Right cardiac atrium (tissue), 5 donors: ENCODE measurements around the gene GPR152. TPM values are rescaled to one million over a fixed set of nuclear protein-coding genes. Genes with fewer than 3 reads are reported as not detected.
"Not testable (repeated sequence)": the region's sequence is repeated elsewhere in the genome, so short reads cannot be mapped to it uniquely, and the experiment has no call there.

Source experiments
- ATAC-seq, 2 donors: fragments of 200-7000 bp; cut with Tn5 transposase; one replicate each; pipeline versions ENCODE4 v1.8.0 to v1.9.1; 2020; ENCODE audit warnings: moderate library complexity in 2 of 2, mild to moderate bottlenecking in 1 of 2
- DNase-seq, 3 donors: peaks; one replicate each; pipeline ENCODE4 v3.0.0-alpha.2; 2020
- H3K27ac ChIP-seq: one replicate; pipeline ENCODE4 v1.5.1; 2013; ENCODE audit warnings: mild to moderate bottlenecking, low read length, control low read depth, moderate library complexity
- H3K27me3 ChIP-seq: one replicate; pipeline ENCODE4 v1.6.1; 2013; ENCODE audit not compliant: control insufficient read depth, insufficient read depth
- H3K4me1 ChIP-seq: one replicate; pipeline ENCODE4 v1.6.1; 2013; ENCODE audit warnings: low read length; ENCODE audit not compliant: control insufficient read depth, insufficient read depth
- H3K4me3 ChIP-seq: one replicate; pipeline ENCODE4 v1.5.1; 2013; ENCODE audit warnings: low read length, control low read depth
- H3K9me3 ChIP-seq: one replicate; pipeline ENCODE4 v1.6.1; 2013; ENCODE audit warnings: low read length; ENCODE audit not compliant: control insufficient read depth
- WGBS: extraction: QIAGEN DNeasy Blood & Tissue Kit; methylation state at CpG from one replicate; pipeline ENCODE4 v1.1.7; 2013; 5-methylcytosine and 5-hydroxymethylcytosine counted together
- intact Hi-C, 4 donors: fragments of 100-400 bp; cut with DNase I; formaldehyde crosslinking; loops; one replicate each; pipeline versions ENCODE4 v1.11.0 to v1.14.0; 2022 to 2023
- polyA plus RNA-seq: library from polyadenylated mRNA; stranded (reverse); fragments of 200-250 nt; gene quantifications from one replicate; pipeline ENCODE4 v1.2.3, GENCODE V29; 2013
- total RNA-seq, 4 donors: library from RNA; stranded (reverse); fragmentation: NEBNext Ultra II Directional; extraction: Animal tissue kit (Norgen Biotek cat#: 25700); gene quantifications; one replicate each; pipeline ENCODE4 v1.2.1, GENCODE V29; 2021
- donor health status: healthy with polysubstance abuse.
- donor health status: DM: no; HTN: yes; CAD: no.
- donor health status: DM: no; HTN: no; CAD: no.
- donor health status: DM: no; HTN: yes; CAD: no; lungs with severe emphysema.
- donor health status: DM: yes; HTN: yes; CAD: no.

The GPR152 gene
- total and polyA plus RNA-seq, 5 donors = not detected

DNA sequence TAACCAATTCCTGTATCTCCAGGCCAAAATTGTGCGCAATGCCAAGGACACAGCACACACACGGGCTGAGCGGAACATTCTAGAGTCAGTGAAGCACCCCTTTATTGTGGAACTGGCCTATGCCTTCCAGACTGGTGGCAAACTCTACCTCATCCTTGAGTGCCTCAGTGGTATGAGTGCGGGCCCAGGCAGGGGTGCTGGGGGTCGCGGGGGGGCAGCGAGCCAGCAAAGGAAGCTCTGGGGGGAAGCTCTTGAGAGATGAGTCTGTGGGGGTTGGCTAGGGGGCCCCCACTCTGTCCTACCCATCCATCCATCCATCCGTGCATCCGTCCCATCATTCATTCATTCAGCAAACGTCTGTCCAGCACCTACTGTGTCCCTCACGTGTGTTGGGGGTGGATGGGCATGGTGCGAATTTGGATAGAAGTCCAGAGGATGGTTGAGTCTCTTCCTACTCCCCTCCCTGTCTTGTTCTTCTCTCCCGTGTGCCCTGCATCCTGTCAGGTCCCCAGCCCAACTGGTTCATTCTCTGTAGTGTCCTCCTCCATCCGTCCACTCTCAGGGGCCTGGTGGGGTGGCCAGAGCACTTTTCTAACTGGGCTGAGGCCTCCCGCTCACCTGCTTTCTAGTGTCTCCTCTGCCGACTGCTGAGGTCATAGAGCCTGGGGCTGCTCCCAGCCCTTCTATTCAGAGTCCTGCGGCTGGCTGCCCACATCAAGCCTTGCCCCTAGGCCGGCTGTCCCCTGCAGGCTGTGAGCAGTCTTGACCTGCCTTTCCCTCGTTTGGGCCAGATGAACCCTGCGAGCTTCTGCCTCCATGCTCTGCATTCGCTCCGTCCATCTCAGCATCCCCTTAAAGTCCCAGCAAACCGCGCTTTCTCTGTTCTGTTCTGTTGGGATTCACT lies 20.9 kb downstream of the GPR152 start:
- no peak overlapping the region for H3K27ac ChIP-seq
- no peaks in the 10 kb centered on the region for H3K27me3 ChIP-seq
- no peak overlapping the region for H3K4me3 ChIP-seq
- WGBS = 92% methylated on average over 24 of the region's 24 CpGs
- no peaks in the 10 kb centered on the region for H3K9me3 ChIP-seq
- ATAC-seq = no peak
- intact Hi-C loops = no loop called here
- DNase-seq = peak in 1 of 3 donors; percentile 37
- peaks cover 5% of the 10 kb centered on the region for H3K4me1 ChIP-seq

DNA sequence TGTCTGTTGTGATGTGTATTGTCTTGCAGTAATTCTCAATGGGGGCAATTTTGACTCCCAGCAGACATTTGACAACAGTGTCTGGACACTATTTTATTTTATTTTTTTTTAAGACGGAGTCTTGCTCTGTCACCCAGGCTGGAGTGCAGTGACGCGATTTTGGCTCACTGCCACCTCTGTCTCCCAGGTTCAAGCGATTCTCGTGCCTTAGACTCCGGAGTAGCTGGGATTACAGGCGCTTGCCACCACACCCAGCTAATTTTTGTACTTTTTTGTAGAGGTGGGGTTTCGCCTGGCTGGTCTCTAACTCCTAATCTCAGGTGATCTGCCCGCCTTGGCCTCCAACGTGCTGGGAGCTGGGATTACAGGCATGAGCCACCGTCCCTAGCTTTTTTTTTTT lies 22.8 kb downstream of the GPR152 start:
- H3K27me3 ChIP-seq = no peaks in the 10 kb centered on the region
- peak in 2 of 3 donors; percentile 55 to 66 for DNase-seq
- intact Hi-C loops = no loop called here
- H3K4me1 ChIP-seq = peaks cover 5% of the 10 kb centered on the region
- no peaks in the 10 kb centered on the region for H3K9me3 ChIP-seq
- no peak overlapping the region for H3K4me3 ChIP-seq
- 74% methylated on average over 11 of the region's 11 CpGs for WGBS
- ATAC-seq = no peak
- no peak overlapping the region for H3K27ac ChIP-seq

DNA sequence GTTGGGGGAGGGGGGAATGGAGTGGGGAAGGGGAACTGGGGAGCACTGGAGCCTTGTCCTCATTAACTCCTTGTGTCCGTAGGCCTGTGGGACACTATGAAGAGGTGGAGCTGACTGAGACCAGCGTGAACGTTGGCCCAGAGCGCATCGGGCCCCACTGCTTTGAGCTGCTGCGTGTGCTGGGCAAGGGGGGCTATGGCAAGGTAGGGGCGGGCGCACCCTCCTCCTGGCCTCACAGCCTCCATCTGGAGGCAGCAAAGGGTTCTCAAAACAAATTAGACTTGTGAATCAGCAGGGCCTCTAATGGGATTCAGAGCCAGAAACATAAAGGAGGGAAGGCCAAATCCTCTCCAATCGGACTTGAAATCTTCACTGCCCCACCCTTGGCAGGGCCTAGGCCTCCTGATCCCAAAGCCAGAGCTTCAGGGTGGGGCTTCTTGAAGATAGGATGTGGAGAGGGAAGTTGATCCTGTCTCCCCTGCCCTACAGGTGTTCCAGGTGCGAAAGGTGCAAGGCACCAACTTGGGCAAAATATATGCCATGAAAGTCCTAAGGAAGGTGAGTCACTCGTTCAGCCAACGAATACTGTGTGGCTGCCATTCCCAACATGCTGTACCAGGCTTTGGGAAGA lies 23.4 kb downstream of the GPR152 start:
- H3K27me3 ChIP-seq = no peaks in the 10 kb centered on the region
- H3K4me1 ChIP-seq = peaks cover 5% of the 10 kb centered on the region
- DNase-seq (peak in 1 of 3 donors; percentile 51), ATAC-seq (no peak)
- 54% methylated on average over 12 of the region's 12 CpGs for WGBS
- H3K27ac ChIP-seq = no peak overlapping the region
- peak overlapping the region; percentile 84 for H3K4me3 ChIP-seq
- no peaks in the 10 kb centered on the region for H3K9me3 ChIP-seq
- intact Hi-C loops = no loop called here

DNA sequence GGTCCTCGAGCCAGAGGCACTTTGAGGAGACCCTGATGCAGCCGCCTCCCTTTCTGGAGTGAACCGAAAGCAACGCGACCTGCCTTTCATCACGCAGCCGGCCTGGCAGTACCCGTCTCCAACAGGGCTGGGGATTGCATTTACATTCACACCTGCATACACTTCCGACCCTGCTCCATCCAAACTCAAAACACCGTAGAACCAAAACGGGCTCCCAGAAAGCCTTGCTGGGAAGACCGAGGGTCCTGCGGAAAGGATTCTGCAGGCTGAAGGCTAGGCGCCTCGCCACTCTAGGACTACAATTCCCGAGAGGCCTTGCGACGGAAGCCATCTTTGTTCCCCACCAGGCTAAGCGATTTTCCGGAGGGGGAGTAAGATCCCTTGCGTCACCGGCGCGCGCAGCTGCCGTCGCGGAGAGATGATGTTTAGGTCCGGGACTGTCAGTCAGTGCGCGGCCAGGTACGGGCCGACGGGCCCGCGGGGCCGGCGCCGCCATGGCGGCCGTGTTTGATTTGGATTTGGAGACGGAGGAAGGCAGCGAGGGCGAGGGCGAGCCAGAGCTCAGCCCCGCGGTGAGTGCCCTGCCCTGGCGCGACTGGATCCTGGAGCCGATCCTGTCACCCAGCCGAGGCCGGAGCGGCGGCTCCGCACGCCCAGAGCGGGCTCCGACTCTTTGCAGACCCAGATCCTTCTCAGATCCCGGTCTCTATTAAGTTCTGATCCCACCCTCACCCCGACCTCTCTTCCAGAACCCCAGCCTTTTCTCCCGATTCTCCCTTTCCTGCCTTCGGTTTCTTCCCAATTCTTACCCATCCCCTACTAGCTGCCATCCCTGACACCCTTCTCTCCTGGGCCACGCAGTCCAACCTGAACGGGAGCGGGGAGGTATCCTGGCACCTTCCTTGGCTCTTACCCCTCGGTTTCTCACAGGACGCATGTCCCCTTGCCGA lies 24.2 kb downstream of the GPR152 start, which contains the start of gene RPS6KB2:
RPS6KB2 (plus strand) TSS at position 443 of the 950 bp plus-strand sequence; CDS start at position 495, 52 bp downstream.
- Histone ChIP-seq H3K27me3 (no peaks in the 10 kb centered on the region), H3K27ac (peak within 1 kb of the TSS; percentile 77), H3K4me3 (peak within 1 kb of the TSS; percentile 84), H3K4me1 (peaks cover 5% of the 10 kb centered on the region), H3K9me3 (no peaks in the 10 kb centered on the region)
- ATAC-seq (peak; percentile 89 to 93), DNase-seq (peak; percentile 98 to 100 (median 99))
- WGBS = under 1% methylated on average over 68 of the region's 68 CpGs
- intact Hi-C loops = no loop called here

DNA sequence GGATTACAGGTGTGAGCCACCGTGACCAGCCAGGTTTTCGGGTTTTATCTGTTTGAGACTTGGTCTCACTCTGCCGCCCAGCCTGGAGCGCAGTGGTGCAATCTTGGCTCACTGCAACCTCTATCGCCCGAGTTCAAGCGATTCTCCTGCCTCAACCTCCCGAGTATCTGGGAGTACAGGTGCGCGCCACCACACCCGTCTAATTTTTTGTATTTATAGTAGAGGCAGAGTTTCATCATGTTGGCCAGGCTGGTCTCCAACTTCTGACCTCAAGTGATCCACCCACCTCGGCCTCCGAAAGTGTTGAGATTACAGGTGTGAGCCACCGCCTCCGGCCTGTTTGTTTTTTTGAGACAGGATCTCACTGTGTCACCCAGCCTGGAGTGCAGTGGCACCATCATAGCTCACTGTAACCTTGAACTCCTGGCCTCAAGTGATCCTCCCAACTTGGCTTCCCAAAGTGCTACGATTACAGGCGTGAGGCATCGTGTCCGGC lies 25.1 kb downstream of the GPR152 start:
- H3K27ac ChIP-seq = peak overlapping the region; percentile 74
- intact Hi-C loops, H3K4me1 ChIP-seq, H3K9me3 ChIP-seq, ATAC-seq, H3K27me3 ChIP-seq: not testable (repeated sequence)
- WGBS = 80% methylated on average over 19 of the region's 19 CpGs
- H3K4me3 ChIP-seq = peak overlapping the region; percentile 84
- DNase-seq = peak in 1 of 3 donors; percentile 61

DNA sequence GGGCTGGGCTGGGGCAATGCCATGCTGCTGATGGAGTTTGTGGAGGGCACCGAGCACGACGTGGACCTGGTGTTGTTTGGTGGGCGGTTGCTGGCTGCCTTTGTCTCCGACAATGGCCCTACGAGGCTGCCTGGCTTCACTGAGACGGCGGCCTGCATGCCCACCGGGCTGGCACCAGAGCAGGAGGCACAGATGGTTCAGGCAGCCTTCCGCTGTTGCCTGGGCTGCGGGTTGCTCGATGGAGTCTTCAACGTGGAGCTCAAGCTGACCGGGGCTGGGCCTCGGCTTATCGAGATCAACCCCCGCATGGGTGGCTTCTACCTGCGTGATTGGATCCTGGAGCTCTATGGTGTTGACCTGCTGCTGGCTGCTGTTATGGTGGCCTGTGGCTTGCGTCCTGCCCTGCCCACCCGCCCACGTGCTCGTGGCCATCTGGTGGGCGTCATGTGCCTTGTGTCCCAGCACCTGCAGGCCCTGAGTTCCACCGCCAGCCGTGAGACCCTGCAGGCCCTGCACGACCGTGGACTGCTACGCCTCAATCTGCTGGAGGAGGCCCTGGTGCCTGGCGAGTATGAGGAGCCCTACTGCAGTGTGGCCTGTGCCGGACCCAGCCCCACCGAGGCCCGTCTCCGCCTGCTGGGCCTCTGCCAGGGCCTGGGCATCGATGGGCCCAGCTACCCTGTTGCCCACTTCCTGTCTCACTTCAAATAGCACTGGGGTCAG lies 28.5 kb downstream of the GPR152 start:
- peaks cover 7% of the 10 kb centered on the region for H3K4me1 ChIP-seq
- no peak overlapping the region for H3K4me3 ChIP-seq
- 88% methylated on average over 34 of the region's 34 CpGs for WGBS
- H3K27me3 ChIP-seq = no peaks in the 10 kb centered on the region
- no peaks in the 10 kb centered on the region for H3K9me3 ChIP-seq
- no peak for ATAC-seq
- H3K27ac ChIP-seq = no peak overlapping the region
- intact Hi-C loops = no loop called here
- peak in 1 of 3 donors; percentile 61 for DNase-seq

DNA sequence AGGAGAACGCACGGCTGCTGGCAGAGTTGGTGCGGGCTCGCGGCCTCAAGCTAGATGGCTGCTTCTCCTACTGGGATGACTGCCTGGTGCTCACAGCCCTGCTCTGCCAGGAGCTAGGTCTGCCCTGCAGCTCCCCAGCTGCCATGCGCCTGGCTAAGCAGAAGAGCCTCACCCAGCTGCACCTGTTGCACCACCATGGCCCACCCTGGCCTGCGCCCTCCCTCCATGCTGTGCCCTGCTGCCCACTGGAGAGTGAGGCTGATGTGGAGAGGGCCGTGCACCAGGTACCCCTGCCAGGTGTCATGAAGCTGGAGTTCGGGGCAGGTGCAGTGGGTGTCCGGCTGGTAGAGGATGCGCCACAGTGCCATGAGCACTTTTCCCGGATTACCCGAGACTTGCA lies 29.1 kb downstream of the GPR152 start:
- intact Hi-C loops = no loop called here
- ATAC-seq (no peak), DNase-seq (no peak)
- Histone ChIP-seq H3K27me3 (no peaks in the 10 kb centered on the region), H3K4me3 (no peak overlapping the region), H3K27ac (no peak overlapping the region), H3K9me3 (no peaks in the 10 kb centered on the region), H3K4me1 (peaks cover 7% of the 10 kb centered on the region)
- 93% methylated on average over 13 of the region's 13 CpGs for WGBS

DNA sequence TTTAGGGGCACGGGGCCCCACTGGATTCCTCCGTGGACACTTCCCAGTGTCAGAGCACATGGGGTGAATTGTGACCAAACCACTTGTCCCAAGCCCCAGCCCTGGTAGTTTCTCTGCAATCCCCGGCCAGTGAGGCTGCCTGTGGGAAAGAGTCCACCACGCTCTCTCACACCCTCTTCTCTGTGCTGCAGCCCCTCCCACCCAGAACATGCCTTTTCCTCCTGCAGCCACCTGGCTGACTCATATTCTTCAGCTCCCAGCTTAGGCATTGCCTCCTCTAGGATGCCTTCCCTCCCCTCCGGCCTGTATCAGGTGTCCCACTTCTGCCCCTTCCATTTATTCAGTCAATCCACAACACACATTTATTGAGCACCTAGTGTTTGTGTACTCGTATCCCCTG lies 29.6 kb downstream of the GPR152 start:
- 69% methylated on average over 6 of the region's 6 CpGs for WGBS
- DNase-seq (no peak), ATAC-seq (no peak)
- no peak overlapping the region for H3K27ac ChIP-seq
- peaks cover 7% of the 10 kb centered on the region for H3K4me1 ChIP-seq
- intact Hi-C loops = no loop called here
- H3K27me3 ChIP-seq = no peaks in the 10 kb centered on the region
- H3K4me3 ChIP-seq = no peak overlapping the region
- no peaks in the 10 kb centered on the region for H3K9me3 ChIP-seq

DNA sequence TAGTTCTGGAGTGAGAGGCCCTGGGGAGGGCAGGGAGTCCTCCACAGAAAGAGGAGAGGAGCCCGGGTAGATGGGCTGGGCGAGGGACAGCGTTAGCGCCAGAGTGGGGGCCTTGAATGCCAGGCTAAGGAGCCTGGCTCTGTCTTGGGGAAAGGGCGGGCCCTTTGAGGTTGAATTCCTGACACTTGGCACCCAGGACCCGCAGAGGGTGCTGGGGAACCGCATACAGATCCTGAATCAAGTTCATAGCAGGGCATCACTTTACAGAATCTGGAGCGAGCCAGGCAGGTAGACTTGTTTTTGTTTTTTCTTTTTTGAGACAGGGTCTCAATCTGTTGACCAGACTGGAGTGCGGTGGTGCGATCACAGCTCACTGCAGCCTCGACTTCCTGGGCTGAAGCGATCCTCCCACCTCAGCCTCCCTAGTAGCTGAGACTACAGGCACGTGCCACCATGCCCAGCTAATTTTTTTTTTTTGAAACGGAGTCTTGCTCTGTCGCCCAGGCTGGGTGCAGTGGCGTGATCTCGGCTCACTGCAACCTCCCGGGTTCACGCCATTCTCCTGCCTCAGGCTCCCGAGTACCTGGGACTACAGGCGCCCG lies 31.0 kb downstream of the GPR152 start:
- Histone ChIP-seq H3K9me3 (no peaks in the 10 kb centered on the region), H3K27ac (no peak overlapping the region), H3K27me3 (no peaks in the 10 kb centered on the region), H3K4me1 (peaks cover 7% of the 10 kb centered on the region), H3K4me3 (peak overlapping the region; percentile 11)
- 77% methylated on average over 22 of the region's 22 CpGs for WGBS
- DNase-seq (no peak), ATAC-seq (no peak)
- intact Hi-C loops = no loop called here
